Adrenal gland (tissue), 12 donors: Measurements from ENCODE around the gene ZNF516. TPM values are rescaled to one million over a fixed set of nuclear protein-coding genes. Genes with fewer than 3 reads are reported as not detected.
A peak's percentile ranks its signal among the peaks of the same experiment; 100 is the strongest.

Experiments
- DNase-seq, 7 donors: peaks; one replicate each; pipeline ENCODE4 v3.0.0-alpha.2; 2019 to 2020
- H3K27ac ChIP-seq, 5 donors: fragments of 200-600 bp; sonication (generic) in 4 of 5; 1 replicate in 3 of 5; 2 replicates in 2 of 5; pipeline versions ENCODE4 v1.5.1 to v1.8.0; 2016 to 2020; ENCODE audit warnings: mild to moderate bottlenecking in 1 of 5
- H3K27me3 ChIP-seq: fragments of 200-600 bp; 2 replicates; pipeline ENCODE4 v1.8.0; 2021
- H3K36me3 ChIP-seq, 2 donors: fragments of 200-600 bp; replicated peaks in 1 of 2; 1 replicate in 1 of 2; 2 replicates in 1 of 2; pipeline versions ENCODE4 v1.5.1 to v1.8.0; 2018 to 2022
- H3K4me1 ChIP-seq, 2 donors: fragments of 200-600 bp; replicated peaks in 1 of 2; 1 replicate in 1 of 2; 2 replicates in 1 of 2; pipeline versions ENCODE4 v1.5.1 to v1.8.0; 2018 to 2021
- H3K4me3 ChIP-seq, 4 donors: fragments of 200-600 bp; sonication (generic) in 3 of 4; one replicate each; pipeline ENCODE4 v1.5.1; 2016 to 2018
- H3K9me3 ChIP-seq, 3 donors: fragments of 200-600 bp; sonication (generic) in 1 of 3; replicated peaks in 1 of 3; 1 replicate in 2 of 3; 2 replicates in 1 of 3; pipeline versions ENCODE4 v1.5.1 to v1.8.0; 2016 to 2021
- CTCF ChIP-seq, 6 experiments: fragments of 450-650 bp in 4 of 6; fragments of 200-600 bp in 2 of 6; sonication (generic) in 1 of 6; IDR thresholded peaks; 1 replicate in 5 of 6; 2 replicates in 1 of 6; pipeline versions ENCODE4 v1.5.1 to v1.8.0; 2016 to 2021; ENCODE audit warnings: antibody characterized with exemption in 6 of 6, mild to moderate bottlenecking in 2 of 6, moderate library complexity in 1 of 6
- POLR2A ChIP-seq, 2 donors: fragments of 450-650 bp; IDR thresholded peaks; one replicate each; pipeline ENCODE4 v1.6.1; 2017; ENCODE audit warnings: antibody characterized with exemption in 2 of 2, mild to moderate bottlenecking in 2 of 2, moderate library complexity in 1 of 2
- WGBS, 4 donors: extraction: QIAGEN DNeasy Blood & Tissue Kit in 2 of 4; methylation state at CpG; one replicate each; pipeline versions ENCODE4 v1.1.5 to v1.1.7; 2013 to 2017; 5-methylcytosine and 5-hydroxymethylcytosine counted together
- intact Hi-C, 2 donors: fragments of 100-400 bp; cut with DNase I; formaldehyde crosslinking; loops; one replicate each; pipeline versions ENCODE4 v1.14.1 to v1.15.0; 2022 to 2023
- polyA plus RNA-seq, 3 donors: library from polyadenylated mRNA; stranded (reverse); fragments of 200-250 nt in 2 of 3; fragments of 350-450 nt in 1 of 3; fragmentation: Illumina TruSeq in 1 of 3; extraction: RNeasy Lipid Tissue Mini Kit (QIAGEN cat#74804) in 1 of 3; gene quantifications; one replicate each; pipeline ENCODE4 v1.2.3, GENCODE V29; 2013 to 2014
- total RNA-seq, 9 donors: library from RNA; depleted of rRNA in 4 of 9; stranded (reverse); fragments of >200 nt in 4 of 9; fragments of 120-200 nt in 1 of 9; fragmentation: NEBNext Ultra II Directional in 1 of 9; extraction: Animal tissue kit (Norgen Biotek cat#: 25700) in 1 of 9; gene quantifications; one replicate each; pipeline versions ENCODE4 v1.1.0 to v1.2.4, GENCODE V29; 2013 to 2023
- donor health status: healthy with polysubstance abuse.
- donor health status: Bipolar disorder and iron deficiency.
- donor health status: DM: yes; HTN: yes; CAD: no.
- donor health status: DM: no; HTN: no; CAD: no.
- donor health status: DM: no; HTN: no; CAD: no.
- donor health status: DM: yes; HTN: yes; CAD: no.

ZNF516 gene
- total and polyA plus RNA-seq, 12 donors = 8.6 to 60.1 (median 31.0) TPM

GRCh38 chr18:76498064-76498463 is 3.0 kb upstream of the ZNF516 start:
- no peak overlapping the region for H3K4me3 ChIP-seq
- H3K9me3 ChIP-seq = no peaks in the 10 kb centered on the region
- TF ChIP-seq POLR2A (IDR thresholded peaks at IDR 0.05) = no peak
- TF ChIP-seq CTCF (IDR thresholded peaks at IDR 0.05) = no peak
- 37 to 43% (median 40%) methylated on average over 6 of the region's 6 CpGs for WGBS, 4 donors
- no peak for DNase-seq
- H3K27ac ChIP-seq = no peak overlapping the region
- intact Hi-C loops = no loop called here
- peaks cover 0 to 8% of the 10 kb centered on the region in 2 donors for H3K4me1 ChIP-seq
- no peaks in the 10 kb centered on the region for H3K36me3 ChIP-seq
- no peaks in the 10 kb centered on the region for H3K27me3 ChIP-seq

GRCh38 chr18:76497021-76497420 is 2.0 kb upstream of the ZNF516 start:
- Histone ChIP-seq H3K27me3 (no peaks in the 10 kb centered on the region), H3K27ac (peak overlapping the region in 4 of 5 donors; percentile 85 to 95 (median 92)), H3K4me3 (no peak overlapping the region), H3K4me1 (peaks cover 0 to 8% of the 10 kb centered on the region in 2 donors), H3K36me3 (no peaks in the 10 kb centered on the region), H3K9me3 (no peaks in the 10 kb centered on the region)
- no peak for DNase-seq
- WGBS, 4 donors = 66 to 71% (median 68%) methylated on average over 6 of the region's 6 CpGs
- intact Hi-C loops = no loop called here
- TF ChIP-seq POLR2A (IDR thresholded peaks at IDR 0.05) (no peak), CTCF (IDR thresholded peaks at IDR 0.05) (no peak)

DNA sequence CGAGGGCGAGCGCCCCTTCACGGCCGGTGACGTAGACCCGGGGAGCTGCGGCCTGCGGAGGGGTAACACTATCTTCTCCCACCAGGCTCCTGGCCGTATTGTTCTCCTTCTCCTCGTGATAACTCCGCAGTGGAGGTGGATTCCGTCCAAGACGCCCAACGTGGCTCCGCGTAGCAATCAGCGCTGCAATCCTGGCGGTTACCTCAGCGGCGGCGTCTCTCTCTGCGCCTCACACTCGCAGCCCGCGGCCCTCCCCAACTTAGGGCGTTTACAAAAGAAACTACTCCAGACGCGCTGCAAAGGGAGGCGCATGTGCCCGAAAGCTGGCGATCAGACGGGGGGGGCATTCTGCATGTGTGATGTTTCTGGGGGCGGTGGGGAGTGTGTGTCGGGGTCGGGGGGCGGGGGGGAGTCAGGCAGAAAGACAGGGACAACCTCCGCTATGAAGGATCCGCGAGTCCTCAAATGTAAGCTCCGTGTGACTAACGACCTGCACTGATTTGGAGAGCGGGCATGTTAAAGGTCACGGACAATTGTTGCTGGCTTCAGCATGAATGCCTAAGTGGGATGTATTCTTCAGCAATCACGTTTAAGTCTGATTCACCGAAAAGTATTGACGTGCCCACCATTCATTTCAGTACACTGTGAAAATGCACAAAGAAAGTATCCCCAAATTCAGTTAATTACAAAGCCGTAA is 1.3 kb upstream of the ZNF516 start:
- Histone ChIP-seq H3K9me3 (no peaks in the 10 kb centered on the region), H3K27me3 (no peaks in the 10 kb centered on the region), H3K4me3 (peak overlapping the region in 3 of 4 donors; percentile 30 to 95 (median 44)), H3K4me1 (peaks cover 0 to 8% of the 10 kb centered on the region in 2 donors), H3K36me3 (no peaks in the 10 kb centered on the region), H3K27ac (peak overlapping the region; percentile 71 to 95 (median 90))
- intact Hi-C loops = no loop called here
- WGBS, 4 donors = 7 to 19% (median 11%) methylated on average over 20 to 48 of the region's 48 CpGs
- TF ChIP-seq CTCF (IDR thresholded peaks at IDR 0.05) (peak in 1 of 6 experiments; percentile 8), POLR2A (IDR thresholded peaks at IDR 0.05) (peak in 1 of 2 donors; percentile 71)
- DNase-seq = peak; percentile 69 to 81 (median 80)

DNA sequence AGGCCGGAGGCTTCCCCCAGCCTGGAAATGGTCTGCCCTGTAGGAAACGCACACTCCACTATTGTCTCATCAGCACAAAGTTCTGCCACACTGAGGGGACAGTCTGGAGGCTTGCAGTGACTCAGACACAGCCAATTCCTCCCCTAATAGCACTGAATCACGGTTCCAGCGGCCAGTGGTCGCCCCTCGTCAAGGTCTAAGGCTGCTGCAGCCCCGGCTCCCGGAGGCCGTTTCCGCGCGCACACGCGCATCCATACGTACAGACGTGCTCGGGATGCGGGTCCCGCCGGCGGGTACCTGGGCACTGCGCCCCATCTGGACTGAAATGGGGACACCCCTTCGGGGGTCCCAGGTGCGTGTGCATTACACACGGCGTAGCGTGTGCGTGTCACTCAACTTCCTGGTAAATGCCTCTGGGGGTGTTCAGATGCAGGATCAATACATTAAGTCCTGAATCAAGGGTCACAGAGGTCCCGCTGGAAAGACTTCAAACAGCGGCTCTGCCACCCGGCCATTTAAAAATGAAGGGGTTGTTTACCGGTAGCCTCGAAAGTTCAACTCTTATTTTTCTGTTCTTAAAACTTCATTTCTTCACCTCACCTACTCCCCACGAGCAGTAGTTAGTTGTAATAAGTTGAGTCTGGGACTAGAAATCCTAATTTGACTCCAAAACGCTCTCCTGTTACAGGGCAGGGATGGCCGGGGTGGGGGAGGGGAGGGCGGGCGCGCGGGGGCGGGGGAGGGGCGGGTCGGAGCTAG is 572 bp upstream of the ZNF516 start:
- no peaks in the 10 kb centered on the region for H3K27me3 ChIP-seq
- peak; percentile 65 to 84 (median 81) for DNase-seq
- H3K4me1 ChIP-seq = peaks cover under 1 to 8% of the 10 kb centered on the region in 2 donors
- H3K9me3 ChIP-seq = no peaks in the 10 kb centered on the region
- H3K27ac ChIP-seq = peak overlapping the region; percentile 78 to 95 (median 90)
- TF ChIP-seq CTCF (IDR thresholded peaks at IDR 0.05) = no peak
- TF ChIP-seq POLR2A (IDR thresholded peaks at IDR 0.05) = peak; percentile 73 to 94
- intact Hi-C loops = no loop called here
- H3K4me3 ChIP-seq = peak overlapping the region; percentile 30 to 95 (median 51)
- H3K36me3 ChIP-seq = no peaks in the 10 kb centered on the region
- 0 to 3% (median 1%) methylated on average over 9 to 43 of the region's 43 CpGs for WGBS, 4 donors
